Type B pancreatic cell (in vitro differentiated cells): ENCODE data around the gene MAGI1. TPM values are rescaled to one million over a fixed set of nuclear protein-coding genes. Genes with fewer than 3 reads are reported as not detected.
A peak's percentile ranks its signal among the peaks of the same experiment; 100 is the strongest.

Source experiments
- DNase-seq: peaks from one replicate; pipeline ENCODE4 v3.0.0; 2021; ENCODE audit warnings: mixed read lengths; ENCODE audit not compliant: unreplicated experiment; ENCODE audit errors: extremely low spot score
- H3K27ac Mint-ChIP-seq: 2 replicates; pipeline ENCODE4 v1.8.0; 2021; ENCODE audit warnings: mild to moderate bottlenecking, mixed read lengths
- H3K27me3 Mint-ChIP-seq: 2 replicates; pipeline ENCODE4 v1.8.0; 2021; ENCODE audit warnings: mixed read lengths
- H3K36me3 Mint-ChIP-seq: 2 replicates; pipeline ENCODE4 v1.8.0; 2021; ENCODE audit warnings: mixed read lengths
- H3K4me1 Mint-ChIP-seq: one replicate; pipeline ENCODE4 v1.8.0; 2021; ENCODE audit warnings: mixed read lengths; ENCODE audit not compliant: unreplicated experiment
- H3K4me3 Mint-ChIP-seq: 2 replicates; pipeline ENCODE4 v1.8.0; 2021; ENCODE audit warnings: mild to moderate bottlenecking, mixed read lengths
- H3K9me3 Mint-ChIP-seq: 2 replicates; pipeline ENCODE4 v1.8.0; 2021; ENCODE audit warnings: mixed read lengths
- total RNA-seq: library from RNA; stranded (reverse); gene quantifications from 2 replicates; pipeline ENCODE4 v1.2.1, GENCODE V29; 2021; ENCODE audit warnings: low replicate concordance
- TF ChIP-seq, protein P1 (sequence below): fragments of 200-600 bp; sonication (generic); conservative IDR thresholded peaks from 2 replicates; pipeline ENCODE4 v1.5.0; 2021; ENCODE audit warnings: antibody characterized with exemption, mild to moderate bottlenecking

Gene MAGI1
- total RNA-seq, 1 donor from 2014 or later = 53.1 TPM

DNA sequence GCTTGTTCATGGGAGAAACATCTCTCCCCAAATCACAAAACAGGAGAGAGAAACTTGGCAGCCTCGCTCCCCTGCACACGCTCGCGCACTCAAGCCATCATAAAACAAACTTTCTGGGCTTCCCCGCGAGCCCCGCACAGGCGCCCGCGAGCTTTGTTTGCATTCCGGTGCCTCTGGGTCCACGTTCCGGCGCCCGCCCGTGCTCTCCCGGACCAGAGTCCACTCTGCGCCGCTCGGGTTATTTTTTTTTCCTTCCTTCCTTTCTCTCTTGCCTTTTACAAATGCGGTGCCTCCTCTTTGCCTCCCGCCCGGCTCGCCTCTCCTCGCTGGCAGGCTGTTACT lies 363 bp downstream of the MAGI1 start:
- H3K9me3 Mint-ChIP-seq = no peaks in the 10 kb centered on the region
- H3K27me3 Mint-ChIP-seq = peaks cover 7% of the 10 kb centered on the region
- H3K27ac Mint-ChIP-seq = peak overlapping the region; percentile 99
- peaks cover 29% of the 10 kb centered on the region for H3K4me1 Mint-ChIP-seq
- DNase-seq = no peak
- TF ChIP-seq, protein P1, sequence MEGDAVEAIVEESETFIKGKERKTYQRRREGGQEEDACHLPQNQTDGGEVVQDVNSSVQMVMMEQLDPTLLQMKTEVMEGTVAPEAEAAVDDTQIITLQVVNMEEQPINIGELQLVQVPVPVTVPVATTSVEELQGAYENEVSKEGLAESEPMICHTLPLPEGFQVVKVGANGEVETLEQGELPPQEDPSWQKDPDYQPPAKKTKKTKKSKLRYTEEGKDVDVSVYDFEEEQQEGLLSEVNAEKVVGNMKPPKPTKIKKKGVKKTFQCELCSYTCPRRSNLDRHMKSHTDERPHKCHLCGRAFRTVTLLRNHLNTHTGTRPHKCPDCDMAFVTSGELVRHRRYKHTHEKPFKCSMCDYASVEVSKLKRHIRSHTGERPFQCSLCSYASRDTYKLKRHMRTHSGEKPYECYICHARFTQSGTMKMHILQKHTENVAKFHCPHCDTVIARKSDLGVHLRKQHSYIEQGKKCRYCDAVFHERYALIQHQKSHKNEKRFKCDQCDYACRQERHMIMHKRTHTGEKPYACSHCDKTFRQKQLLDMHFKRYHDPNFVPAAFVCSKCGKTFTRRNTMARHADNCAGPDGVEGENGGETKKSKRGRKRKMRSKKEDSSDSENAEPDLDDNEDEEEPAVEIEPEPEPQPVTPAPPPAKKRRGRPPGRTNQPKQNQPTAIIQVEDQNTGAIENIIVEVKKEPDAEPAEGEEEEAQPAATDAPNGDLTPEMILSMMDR = no peak
- peak overlapping the region; percentile 100 for H3K4me3 Mint-ChIP-seq
- peaks cover 9% of the 10 kb centered on the region for H3K36me3 Mint-ChIP-seq

DNA sequence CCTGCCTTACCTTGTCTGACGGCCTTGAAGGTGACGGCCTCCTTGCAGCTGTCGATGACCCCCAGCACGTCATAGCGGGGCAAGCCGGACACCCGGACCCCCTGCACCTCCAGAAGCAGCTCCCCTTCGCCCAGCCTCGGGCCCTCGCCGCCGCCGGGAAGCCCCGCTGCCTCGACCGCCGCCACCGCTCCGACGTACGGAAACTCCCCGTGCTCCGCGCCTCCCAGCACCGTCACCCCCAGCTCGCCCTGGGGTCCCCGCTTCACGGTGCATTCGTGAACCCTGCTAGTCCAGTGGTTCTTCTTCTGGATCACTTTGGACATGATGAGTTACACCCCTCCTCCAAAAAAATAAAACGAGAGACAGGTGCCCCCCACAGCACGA lies 740 bp downstream of the MAGI1 start:
- TF ChIP-seq, protein P1 = no peak
- Mint-ChIP-seq H3K4me1 (peaks cover 32% of the 10 kb centered on the region), H3K27me3 (peaks cover 7% of the 10 kb centered on the region), H3K36me3 (peaks cover 9% of the 10 kb centered on the region), H3K27ac (peak overlapping the region; percentile 99), H3K4me3 (peak overlapping the region; percentile 100), H3K9me3 (no peaks in the 10 kb centered on the region)
- DNase-seq = no peak

DNA sequence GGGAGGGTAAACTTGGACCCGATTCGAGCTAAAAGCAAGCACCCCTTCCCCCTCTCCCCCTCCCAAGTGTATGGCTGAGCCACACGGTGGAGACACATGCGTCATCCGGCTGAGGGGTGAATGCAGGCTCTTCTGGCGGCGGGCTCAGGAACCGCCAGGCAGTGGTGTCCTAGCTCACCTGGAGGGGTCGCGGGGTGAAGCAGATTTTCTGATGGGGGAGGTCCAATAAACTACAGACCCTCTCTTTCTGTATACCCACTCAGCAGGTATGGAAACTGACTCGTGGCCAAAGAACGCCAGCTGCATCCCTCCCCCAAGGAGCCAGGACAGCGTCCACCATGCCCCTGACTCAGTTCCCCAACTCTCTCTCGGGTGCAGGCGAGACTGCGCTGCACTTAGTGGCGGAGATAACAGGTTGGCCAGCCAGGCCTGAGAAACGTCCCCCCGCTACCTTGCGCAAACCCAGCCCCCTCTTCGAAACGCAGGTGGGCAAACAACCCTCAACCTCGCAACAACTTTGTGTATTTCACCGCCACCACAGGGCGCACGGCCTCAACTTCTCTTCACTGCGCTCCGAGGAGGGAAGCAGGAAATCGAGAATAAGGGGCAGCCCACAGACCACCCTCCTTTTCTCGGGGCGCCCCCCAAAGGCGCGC lies 1.3 kb downstream of the MAGI1 start:
- peaks cover 7% of the 10 kb centered on the region for H3K27me3 Mint-ChIP-seq
- no peaks in the 10 kb centered on the region for H3K9me3 Mint-ChIP-seq
- peaks cover 9% of the 10 kb centered on the region for H3K36me3 Mint-ChIP-seq
- peak overlapping the region; percentile 99 for H3K27ac Mint-ChIP-seq
- DNase-seq = no peak
- TF ChIP-seq, protein P1 = peak; percentile 46
- H3K4me1 Mint-ChIP-seq = peaks cover 32% of the 10 kb centered on the region
- peak overlapping the region; percentile 100 for H3K4me3 Mint-ChIP-seq

DNA sequence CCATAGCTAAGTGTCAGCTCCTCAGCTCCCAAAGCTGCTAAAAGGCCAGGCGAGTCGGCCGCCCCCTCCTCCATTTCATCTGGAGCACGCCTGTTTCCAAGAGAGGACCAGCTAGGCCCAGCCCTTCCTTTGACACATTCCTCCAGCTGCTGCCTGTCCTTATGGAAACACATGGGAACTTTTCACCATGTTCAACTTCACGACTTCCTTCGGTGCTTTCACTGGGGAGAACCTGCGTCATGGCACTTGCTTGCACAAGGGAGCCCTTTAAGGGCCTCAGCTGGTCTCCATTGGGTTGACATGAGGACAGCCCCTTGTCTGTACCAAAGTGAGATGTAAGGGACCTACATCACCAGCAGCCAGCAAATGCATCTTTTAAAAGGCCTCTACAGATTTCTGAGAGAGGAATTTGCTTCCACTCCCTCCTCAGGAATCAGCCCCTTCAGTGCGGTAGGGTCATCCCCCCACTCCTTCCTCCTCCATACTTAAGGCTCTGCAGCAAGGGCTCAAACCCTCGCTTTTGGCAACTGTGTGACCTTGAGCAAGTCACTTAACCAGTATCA lies 2.1 kb downstream of the MAGI1 start:
- H3K36me3 Mint-ChIP-seq = peaks cover 11% of the 10 kb centered on the region
- H3K4me3 Mint-ChIP-seq = peak overlapping the region; percentile 100
- peaks cover 32% of the 10 kb centered on the region for H3K4me1 Mint-ChIP-seq
- no peak for DNase-seq
- peak overlapping the region; percentile 99 for H3K27ac Mint-ChIP-seq
- no peaks in the 10 kb centered on the region for H3K9me3 Mint-ChIP-seq
- H3K27me3 Mint-ChIP-seq = peaks cover 4% of the 10 kb centered on the region
- TF ChIP-seq, protein P1 = no peak

DNA sequence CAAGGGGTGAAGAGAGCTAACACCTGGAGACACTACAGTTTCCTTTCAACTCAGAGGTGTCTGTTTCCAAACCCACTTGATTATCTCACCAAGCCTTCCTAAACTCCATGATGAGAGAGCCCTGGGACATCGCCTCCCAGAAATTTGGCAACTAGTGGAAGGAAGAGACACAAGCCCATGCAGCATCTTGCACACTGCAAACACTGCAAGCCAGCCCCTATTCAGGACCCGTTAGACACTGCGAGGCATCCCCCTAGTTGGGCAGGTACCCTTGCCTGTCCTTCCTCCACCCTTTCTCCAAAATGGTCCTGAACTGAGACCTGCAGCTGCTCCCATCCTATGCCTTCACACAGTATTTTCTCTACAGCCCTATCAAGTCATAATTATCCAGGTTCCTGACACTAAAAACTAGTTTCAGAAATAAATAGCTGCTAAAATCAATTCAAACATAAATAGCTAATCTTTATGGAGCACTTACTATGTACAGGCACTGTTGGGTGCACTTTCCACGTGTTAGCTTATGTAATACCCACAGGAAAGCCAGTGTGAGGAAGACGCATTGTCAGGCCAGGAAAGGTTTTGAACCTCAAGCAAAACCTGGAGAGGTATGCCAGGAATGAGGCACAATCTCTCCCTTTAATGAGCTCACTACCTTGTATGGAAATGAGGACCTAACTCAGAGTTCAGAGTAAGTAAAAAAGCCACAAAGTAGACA lies 2.8 kb downstream of the MAGI1 start:
- DNase-seq = no peak
- Mint-ChIP-seq H3K4me1 (peaks cover 32% of the 10 kb centered on the region), H3K36me3 (peaks cover 14% of the 10 kb centered on the region), H3K4me3 (peak overlapping the region; percentile 100), H3K9me3 (no peaks in the 10 kb centered on the region), H3K27me3 (no peaks in the 10 kb centered on the region), H3K27ac (peak overlapping the region; percentile 99)
- TF ChIP-seq, protein P1 = no peak
